GM06990 (cell line): ENCODE measurements around the gene ADORA2A.

ENCODE experiments used
- DNase-seq: peaks from one replicate; pipeline ENCODE4 v3.0.0-alpha.2; 2011; ENCODE audit not compliant: insufficient read length; ENCODE audit errors: extremely low read depth
- H3K27me3 ChIP-seq: replicated peaks from 2 replicates; pipeline ENCODE4 v1.6.0; 2011; ENCODE audit warnings: low read length; ENCODE audit not compliant: control insufficient read depth, insufficient read depth
- H3K36me3 ChIP-seq: 2 replicates; pipeline ENCODE4 v1.5.1; 2011; ENCODE audit warnings: low read length; ENCODE audit not compliant: control insufficient read depth, insufficient read depth
- H3K4me3 ChIP-seq: replicated peaks from 2 replicates; pipeline ENCODE4 v1.5.1; 2011; ENCODE audit warnings: low read depth, mild to moderate bottlenecking, control low read depth, low read length
- TF ChIP-seq, protein P1 (sequence below): IDR thresholded peaks from 2 replicates; pipeline ENCODE4 v1.5.1; 2011; ENCODE audit warnings: low read length, control low read depth, mild to moderate bottlenecking, inconsistent platforms; ENCODE audit not compliant: insufficient read depth, poor library complexity, severe bottlenecking

ADORA2A gene

DNA sequence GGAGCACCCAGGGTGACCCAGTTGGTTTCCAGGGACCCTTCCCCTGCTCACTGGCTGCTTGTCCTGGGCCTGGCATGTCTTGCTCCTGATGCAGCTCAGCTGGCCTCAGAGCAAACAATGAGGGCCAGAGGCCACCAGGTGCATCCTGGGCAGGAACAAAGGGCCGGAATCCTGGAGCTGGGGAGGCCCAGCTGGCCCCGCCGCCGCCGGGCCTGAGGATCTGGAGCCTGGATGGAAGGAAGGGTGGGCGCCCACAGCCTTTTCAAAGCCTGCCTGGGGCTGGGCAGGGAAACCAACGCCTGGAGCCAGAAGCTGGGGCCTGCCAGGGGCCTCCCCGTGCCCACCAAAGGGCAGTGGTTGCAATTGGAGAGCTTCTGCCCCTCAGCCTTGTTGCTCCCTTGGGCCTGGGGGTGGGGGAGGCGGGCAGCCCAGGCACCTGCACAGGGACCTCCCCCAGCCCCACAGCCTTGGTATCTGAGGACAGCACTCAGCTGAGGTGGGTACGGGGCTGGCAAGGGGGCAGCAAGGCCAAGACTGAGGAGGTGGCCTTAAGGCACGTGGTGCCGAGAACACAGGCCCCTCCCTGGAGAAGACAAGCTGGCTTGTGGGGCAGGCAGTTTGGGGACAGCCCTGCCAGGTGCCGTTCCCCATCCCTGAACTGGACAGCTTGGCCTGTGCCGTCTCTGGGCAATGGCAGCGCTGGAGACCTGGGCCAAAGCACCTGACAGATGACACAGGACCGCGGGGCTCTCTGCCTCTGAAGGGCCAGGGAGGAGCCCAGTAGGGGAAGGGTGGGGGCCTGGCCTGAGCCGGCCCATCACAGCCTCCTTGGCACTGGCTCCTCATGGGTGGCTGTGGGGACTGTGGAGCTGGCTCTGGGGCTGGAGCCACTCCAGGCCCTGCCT, 7.1 kb upstream of the ADORA2A start:
- TF ChIP-seq, protein P1, sequence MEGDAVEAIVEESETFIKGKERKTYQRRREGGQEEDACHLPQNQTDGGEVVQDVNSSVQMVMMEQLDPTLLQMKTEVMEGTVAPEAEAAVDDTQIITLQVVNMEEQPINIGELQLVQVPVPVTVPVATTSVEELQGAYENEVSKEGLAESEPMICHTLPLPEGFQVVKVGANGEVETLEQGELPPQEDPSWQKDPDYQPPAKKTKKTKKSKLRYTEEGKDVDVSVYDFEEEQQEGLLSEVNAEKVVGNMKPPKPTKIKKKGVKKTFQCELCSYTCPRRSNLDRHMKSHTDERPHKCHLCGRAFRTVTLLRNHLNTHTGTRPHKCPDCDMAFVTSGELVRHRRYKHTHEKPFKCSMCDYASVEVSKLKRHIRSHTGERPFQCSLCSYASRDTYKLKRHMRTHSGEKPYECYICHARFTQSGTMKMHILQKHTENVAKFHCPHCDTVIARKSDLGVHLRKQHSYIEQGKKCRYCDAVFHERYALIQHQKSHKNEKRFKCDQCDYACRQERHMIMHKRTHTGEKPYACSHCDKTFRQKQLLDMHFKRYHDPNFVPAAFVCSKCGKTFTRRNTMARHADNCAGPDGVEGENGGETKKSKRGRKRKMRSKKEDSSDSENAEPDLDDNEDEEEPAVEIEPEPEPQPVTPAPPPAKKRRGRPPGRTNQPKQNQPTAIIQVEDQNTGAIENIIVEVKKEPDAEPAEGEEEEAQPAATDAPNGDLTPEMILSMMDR = no peak
- DNase-seq = no peak

DNA sequence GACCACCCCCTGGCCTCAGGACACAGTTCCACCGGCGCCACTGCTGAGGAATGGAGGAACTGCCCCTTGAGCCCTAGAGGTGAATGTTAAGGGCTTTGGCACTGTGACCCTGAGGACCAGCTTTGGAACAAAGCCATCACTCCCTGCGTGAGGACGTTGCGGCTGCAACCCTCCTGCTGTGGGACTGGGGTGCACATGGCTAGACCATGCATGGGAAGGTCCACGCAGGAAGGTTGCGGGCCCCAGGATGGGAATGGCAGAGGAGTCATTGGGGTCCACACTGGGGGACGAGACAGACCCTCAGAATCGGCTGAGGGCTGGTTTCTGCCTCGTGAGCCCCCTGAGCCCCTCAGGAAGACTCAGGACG, 6.4 kb upstream of the ADORA2A start:
- peaks cover 2% of the 10 kb centered on the region for H3K36me3 ChIP-seq
- TF ChIP-seq, protein P1 = no peak
- no peaks in the 10 kb centered on the region for H3K27me3 ChIP-seq
- no peak overlapping the region for H3K4me3 ChIP-seq
- DNase-seq = no peak

More for the DNA sequence above, 7.1 kb upstream of the ADORA2A start:
- H3K4me3 ChIP-seq = no peak overlapping the region
- peaks cover 2% of the 10 kb centered on the region for H3K36me3 ChIP-seq
- H3K27me3 ChIP-seq = no peaks in the 10 kb centered on the region

DNA sequence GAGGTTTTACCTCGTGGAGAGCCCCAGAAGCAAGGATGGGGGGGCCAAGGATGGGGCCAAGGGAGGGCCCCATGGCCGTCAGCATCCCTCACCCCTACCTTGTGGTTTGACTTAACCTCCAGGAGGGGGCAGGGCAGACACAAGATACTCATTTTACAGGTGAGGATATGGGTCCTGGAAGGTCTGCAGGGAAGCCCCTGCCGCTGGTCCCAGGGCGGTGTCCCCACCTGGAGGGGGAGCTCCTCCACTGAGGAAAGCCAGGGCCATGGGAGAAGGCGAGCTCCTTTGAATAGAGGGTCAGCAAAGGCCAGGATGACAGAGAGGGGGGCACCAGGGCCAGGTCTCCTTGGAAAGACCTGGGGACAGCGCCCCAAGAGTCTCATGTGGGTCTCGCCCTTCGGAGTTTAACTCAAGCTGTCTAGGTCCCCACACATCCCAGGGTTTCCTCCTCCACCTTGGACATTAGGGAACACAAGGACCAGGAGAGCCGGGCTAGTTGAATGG, 5.9 kb upstream of the ADORA2A start:
- Histone ChIP-seq H3K4me3 (no peak overlapping the region), H3K36me3 (no peaks in the 10 kb centered on the region; the same call in 1 of the 2 replicates), H3K27me3 (no peaks in the 10 kb centered on the region)
- DNase-seq = no peak
- TF ChIP-seq, protein P1 = peak; percentile 49

DNA sequence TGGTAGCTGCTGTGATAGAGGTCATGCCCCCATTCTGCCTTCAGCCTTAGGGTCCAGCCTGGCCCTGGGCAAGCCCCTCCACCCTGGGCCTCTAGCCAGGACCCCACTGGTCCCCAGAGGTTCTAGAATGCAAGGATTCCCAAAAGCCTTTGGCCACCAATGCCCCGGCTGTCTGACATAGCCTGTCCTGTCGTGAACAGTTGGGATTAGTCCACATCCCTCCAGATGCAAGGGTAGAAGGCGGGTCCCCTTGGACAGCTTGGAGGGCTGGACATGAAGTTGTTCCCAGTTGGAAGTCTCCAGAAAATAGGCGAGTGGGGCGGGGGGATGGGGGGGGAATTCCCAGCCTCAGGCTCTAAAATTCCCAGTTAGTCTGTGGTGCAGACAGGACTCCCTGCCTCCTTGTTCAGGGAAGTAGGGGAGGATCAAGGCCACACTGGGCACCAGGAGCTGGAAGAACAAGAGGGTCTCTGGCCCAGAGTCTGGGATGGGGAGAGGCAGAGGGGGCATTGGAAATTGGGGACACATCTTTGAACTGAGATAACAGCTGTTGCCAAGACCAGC, 5.2 kb upstream of the ADORA2A start:
- no peak for DNase-seq
- Histone ChIP-seq H3K27me3 (no peaks in the 10 kb centered on the region), H3K36me3 (no peaks in the 10 kb centered on the region; the same call in 1 of the 2 replicates), H3K4me3 (no peak overlapping the region)
- TF ChIP-seq, protein P1 = no peak

DNA sequence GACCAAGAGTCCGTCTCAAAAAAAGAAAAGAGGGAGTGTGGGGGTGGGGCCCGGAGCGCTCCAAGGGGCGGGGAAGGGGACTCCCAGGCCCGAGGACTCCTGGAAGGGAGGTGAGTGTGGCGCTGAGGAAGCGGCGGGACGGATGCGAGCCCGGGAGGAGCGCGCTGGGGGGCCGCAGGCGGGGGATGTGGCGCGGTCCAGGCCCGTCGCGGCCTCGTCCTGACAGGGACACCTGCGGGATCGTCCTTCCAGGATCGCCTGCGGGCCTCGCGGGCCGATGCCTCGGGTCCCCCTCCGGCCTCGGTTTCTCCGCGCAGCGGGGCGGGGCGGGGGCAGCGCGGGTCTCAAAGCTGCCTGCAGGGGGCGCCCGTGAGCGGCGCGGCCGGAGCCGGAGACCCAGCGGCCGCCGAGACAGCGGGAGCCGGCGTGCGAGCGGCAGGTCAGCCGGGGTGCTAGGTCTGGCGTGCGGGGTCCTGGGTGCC, 3.8 kb upstream of the ADORA2A start:
- peak; percentile 72 for DNase-seq
- peak overlapping the region; percentile 81 for H3K4me3 ChIP-seq
- TF ChIP-seq, protein P1 = peak; percentile 23
- no peaks in the 10 kb centered on the region for H3K27me3 ChIP-seq
- no peaks in the 10 kb centered on the region for H3K36me3 ChIP-seq
